GM15510 (cell line): ENCODE results near the gene MAPT.

Experiments used
- POLR2A ChIP-seq: IDR thresholded peaks from 3 replicates; pipeline ENCODE4 v1.6.1; 2011; ENCODE audit warnings: borderline replicate concordance; ENCODE audit not compliant: insufficient read length; ENCODE audit errors: extremely low read depth

MAPT gene

DNA sequence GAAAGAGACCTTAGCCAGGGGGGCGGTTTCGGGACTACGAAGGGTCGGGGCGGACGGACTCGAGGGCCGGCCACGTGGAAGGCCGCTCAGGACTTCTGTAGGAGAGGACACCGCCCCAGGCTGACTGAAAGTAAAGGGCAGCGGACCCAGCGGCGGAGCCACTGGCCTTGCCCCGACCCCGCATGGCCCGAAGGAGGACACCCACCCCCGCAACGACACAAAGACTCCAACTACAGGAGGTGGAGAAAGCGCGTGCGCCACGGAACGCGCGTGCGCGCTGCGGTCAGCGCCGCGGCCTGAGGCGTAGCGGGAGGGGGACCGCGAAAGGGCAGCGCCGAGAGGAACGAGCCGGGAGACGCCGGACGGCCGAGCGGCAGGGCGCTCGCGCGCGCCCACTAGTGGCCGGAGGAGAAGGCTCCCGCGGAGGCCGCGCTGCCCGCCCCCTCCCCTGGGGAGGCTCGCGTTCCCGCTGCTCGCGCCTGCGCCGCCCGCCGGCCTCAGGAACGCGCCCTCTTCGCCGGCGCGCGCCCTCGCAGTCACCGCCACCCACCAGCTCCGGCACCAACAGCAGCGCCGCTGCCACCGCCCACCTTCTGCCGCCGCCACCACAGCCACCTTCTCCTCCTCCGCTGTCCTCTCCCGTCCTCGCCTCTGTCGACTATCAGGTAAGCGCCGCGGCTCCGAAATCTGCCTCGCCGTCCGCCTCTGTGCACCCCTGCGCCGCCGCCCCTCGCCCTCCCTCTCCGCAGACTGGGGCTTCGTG is at the start of gene MAPT:
TSS of gene MAPT (plus strand) at position 533 of the 763 bp plus-strand sequence. CDS start 67,784 bp downstream, outside the sequence.
- TF ChIP-seq POLR2A: peak; percentile 31

DNA sequence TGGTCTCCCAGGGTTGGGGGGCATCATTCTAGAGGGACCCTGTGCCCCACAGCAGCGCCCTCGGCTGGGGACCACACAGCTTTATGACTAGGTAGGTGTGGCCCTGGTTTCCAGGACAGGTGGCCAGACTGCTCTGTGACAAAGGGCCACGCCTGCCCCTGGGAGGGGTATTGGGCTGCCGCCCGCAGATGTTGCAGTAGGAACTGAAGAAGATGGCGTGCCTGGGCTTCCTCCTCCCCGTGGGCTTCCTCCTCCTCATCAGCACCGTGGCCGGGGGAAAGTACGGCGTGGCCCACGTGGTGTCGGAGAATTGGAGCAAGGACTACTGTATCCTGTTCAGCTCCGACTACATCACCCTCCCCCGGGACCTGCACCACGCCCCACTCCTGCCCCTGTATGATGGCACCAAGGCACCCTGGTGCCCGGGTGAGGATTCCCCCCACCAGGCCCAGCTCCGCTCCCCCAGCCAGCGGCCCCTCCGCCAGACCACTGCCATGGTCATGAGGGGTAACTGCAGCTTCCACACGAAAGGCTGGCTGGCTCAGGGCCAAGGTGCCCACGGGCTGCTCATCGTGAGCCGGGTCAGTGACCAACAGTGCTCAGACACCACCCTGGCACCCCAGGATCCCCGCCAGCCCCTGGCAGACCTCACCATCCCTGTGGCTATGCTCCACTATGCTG is 49.5 kb upstream of the MAPT start, which contains the start of gene SPPL2C:
TSS of gene SPPL2C (plus strand) at position 187 of the 681 bp plus-strand sequence. CDS start at position 213, 26 bp downstream.
- no peak for TF ChIP-seq POLR2A

DNA sequence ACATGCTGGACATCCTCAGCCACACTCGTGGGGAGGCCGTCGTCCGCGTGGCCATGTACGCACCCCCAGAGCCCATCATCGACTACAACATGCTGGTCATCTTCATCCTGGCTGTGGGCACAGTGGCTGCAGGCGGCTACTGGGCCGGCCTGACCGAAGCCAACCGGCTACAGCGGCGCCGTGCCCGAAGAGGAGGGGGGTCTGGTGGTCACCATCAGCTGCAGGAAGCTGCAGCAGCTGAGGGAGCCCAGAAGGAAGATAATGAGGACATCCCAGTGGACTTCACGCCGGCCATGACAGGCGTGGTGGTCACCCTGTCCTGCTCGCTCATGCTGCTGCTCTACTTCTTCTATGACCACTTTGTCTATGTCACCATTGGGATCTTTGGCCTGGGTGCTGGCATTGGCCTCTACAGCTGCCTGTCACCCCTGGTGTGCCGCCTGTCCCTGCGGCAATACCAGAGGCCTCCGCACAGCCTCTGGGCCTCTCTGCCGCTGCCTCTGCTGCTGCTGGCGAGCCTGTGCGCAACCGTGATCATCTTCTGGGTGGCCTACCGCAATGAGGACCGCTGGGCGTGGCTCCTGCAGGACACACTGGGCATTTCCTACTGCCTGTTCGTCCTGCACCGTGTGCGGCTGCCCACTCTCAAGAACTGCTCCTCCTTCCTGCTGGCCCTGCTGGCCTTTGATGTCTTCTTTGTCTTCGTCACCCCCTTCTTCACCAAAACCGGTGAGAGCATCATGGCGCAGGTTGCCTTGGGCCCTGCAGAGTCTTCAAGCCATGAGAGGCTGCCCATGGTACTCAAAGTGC is 48.8 kb upstream of the MAPT start:
- no peak for TF ChIP-seq POLR2A

DNA sequence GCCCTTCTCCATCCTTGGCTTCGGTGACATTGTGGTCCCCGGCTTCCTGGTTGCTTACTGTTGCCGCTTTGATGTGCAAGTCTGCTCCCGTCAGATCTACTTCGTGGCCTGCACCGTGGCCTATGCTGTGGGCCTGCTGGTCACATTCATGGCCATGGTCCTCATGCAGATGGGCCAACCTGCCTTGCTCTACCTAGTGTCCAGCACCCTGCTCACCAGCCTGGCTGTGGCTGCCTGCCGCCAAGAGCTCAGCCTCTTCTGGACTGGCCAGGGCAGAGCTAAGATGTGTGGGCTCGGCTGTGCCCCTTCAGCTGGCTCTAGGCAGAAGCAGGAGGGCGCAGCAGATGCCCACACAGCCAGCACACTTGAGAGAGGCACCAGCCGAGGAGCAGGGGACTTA is 48.1 kb upstream of the MAPT start:
- no peak for TF ChIP-seq POLR2A

DNA sequence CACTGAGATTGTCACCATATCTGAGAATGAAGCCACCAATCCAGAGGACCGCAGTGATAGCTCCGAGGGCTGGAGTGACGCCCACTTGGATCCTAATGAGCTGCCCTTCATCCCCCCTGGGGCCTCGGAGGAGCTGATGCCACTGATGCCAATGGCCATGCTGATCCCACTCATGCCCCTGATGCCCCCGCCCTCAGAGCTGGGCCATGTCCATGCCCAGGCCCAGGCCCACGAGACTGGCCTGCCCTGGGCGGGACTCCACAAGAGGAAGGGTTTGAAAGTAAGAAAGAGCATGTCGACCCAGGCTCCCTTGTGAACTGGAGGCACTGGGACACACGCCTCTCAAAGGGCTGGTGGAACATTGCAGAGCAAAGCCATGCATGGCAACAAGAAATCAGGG is 47.7 kb upstream of the MAPT start:
- no peak for TF ChIP-seq POLR2A

DNA sequence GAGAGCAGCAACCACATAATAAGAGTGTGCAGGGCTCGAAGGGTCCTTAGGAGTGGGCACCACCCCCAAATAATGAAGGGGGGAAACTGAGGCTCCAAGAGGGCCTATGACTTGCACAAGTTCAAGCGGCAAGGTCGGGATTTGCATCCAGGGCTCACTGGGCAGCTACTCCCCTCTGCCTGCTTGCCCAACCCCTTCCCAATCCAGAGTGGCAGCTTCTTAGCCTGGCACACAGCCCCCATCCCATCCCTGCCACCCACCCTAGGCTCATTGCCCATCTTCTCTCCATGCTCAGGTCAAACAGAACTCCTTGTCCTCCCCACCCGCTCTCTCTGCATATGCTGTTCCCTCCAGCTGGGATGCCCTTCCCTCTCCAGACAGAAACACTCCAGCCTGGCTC is 47.3 kb upstream of the MAPT start:
- no peak for TF ChIP-seq POLR2A

DNA sequence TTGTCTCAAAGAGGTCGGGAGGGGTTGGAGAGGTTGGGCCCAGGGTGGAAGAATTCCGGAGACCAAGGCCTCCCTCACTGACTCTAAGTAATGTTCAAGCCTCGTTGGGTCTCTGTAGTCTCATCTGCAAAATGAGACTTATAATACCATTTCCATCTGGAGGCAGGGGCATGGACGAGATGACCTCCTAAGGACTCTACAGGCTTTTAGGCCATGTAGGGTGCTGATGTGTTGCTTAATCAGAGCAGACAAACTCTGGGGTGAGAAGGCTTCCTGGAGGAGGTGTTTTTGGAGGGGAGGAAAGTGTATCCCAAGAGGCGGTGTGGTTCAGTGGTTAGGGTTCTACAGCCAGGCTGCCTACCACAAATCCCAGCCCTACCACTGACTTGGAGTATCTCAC is 46.6 kb upstream of the MAPT start:
- no peak for TF ChIP-seq POLR2A

DNA sequence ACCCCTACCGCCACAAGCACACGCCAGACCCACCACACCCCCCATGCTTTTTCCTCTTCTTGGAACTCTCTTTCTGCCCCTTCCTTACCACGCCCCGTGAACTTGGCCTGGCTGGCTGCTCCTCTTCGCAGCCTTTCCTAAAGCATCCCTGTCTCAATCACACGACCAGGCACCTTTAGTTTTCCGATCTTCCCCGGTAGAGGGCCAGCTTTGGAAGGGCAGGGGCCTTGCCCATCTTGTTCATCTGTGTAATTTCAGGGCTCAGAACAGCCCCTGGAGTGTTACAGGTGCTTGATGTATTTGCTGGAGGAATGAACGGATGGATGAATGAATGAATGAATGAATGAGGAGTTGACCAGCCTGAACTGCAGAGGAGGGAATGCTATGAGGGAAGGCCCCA is 45.9 kb upstream of the MAPT start:
- TF ChIP-seq POLR2A: no peak

DNA sequence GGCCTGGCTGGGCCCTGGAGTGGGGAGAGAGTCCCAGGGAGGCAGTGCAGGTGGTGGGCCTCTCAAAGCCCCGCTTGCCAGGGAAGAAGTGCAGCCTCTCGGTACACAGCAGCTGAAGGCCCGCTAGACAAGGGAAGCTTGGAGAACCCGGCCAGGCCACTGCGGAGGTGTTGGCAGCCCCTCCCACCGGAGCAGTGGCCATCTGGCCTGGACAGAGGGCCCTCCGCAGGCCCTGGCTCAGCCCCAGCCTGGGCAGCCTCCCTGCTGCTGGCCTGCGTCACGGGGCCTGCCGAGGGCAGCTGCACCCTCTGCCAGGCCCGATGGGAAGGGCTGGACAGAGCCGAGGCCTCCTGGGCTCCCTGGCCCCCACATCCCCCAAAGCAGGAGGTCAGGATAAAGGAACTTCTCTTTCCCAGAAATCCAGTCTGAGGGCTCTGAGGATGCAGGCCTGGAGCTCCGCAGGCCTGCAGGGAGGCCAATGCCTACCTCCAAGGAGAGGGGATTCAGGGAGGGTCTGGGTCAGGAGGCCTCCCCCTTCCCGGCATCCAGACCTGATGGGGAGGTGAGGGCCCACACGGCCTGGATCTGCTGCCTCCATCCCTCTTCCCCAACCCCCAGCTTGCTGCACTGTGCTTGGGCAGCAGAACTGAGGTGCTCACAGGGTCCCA is 45.4 kb upstream of the MAPT start:
- TF ChIP-seq POLR2A: no peak

DNA sequence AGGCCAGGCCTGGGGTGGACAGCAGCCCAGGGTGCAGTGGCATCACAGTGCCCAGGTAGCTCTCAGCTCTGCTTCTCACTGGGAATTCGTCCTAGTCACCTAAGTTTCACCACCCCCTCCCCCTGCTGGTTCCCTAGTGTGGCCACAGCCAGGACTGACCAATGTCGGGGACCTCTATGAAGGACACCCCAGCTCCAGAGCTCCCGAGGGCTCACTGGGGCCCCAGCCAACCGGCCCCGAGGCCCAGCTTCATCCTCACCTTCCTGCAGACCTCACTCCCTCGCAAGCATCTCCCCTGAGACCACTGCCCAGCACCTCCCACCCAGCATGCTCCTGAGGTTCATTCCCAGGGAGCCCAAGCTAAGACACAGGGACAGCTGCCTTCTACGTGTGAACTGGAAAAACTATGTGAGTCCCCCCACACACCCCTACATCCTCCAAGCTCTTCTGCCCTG is 44.8 kb upstream of the MAPT start:
- no peak for TF ChIP-seq POLR2A

DNA sequence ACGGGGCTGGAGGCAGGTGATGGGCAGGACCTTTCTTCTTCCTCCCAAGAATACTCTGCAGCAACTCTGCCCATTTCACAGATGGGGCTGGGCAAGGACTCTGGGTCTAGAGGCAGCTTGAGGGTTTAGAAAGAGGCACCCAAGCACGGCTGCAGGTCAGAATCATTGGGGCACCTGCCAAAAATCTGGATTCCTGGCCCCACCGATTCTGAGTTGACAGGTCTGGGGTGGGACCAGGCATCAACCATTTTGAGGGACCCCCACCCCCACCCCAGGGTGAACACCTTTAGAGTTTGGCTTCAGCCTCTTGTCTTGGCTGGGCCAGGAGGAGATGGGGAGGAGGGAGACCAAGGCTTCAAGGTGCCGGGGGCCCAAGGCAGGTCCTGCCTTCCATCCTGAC is 44.3 kb upstream of the MAPT start:
- TF ChIP-seq POLR2A: no peak

DNA sequence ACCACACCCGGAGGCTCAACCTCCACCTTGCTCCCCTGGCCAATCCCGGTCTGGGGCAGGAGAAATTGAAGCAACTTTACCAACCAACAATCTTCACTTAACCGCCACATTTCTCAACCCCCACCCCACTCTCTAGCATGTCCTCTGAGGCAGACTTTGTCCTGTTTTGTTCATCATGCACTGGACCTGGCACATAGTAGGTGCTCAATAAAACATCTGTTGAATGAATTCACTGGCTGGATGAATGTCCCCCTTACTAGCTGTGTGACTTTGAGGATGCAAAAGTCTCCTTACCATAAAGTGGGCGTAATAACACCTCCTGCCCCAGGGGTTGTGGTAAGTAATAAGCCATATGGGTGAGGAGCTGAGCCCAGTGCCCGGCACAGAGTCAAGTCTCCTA is 43.9 kb upstream of the MAPT start:
- TF ChIP-seq POLR2A: no peak

DNA sequence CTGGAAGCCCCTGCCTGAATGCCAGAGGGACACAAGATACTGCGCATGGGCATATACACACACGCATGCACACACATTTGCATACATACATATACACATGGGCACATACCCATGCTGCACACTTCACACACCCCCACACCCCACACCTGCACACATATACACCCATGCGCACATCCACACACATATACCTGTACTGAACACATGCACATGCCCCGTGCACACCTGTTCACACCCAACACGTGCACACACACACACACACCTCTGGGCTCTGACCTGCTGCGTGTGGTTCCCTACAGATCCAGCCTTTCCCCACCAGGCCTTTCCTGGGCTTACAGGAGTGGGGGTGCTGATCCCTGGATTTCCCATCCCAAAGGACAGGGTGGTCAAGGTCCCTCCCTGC is 43.3 kb upstream of the MAPT start:
- TF ChIP-seq POLR2A: no peak

DNA sequence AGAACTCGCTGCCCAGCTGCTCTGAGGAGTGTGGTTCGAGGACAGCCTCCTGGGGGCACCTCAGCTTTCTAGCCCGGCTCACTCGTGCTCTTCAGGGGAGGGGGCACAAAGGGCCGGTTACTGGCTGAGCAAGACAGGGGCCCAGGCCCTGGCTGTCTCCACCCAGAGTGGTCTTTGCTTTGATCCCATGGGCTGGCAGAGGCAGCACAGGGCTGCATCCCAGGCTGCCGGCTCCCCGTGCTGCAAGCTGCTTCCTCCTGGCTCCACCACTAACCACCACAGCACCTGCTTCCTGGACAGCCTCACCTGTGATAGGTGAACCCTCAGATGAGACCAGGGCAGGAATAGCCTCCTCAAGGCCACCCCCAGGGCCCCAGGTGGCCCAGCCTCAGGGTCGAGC is 42.9 kb upstream of the MAPT start:
- no peak for TF ChIP-seq POLR2A

DNA sequence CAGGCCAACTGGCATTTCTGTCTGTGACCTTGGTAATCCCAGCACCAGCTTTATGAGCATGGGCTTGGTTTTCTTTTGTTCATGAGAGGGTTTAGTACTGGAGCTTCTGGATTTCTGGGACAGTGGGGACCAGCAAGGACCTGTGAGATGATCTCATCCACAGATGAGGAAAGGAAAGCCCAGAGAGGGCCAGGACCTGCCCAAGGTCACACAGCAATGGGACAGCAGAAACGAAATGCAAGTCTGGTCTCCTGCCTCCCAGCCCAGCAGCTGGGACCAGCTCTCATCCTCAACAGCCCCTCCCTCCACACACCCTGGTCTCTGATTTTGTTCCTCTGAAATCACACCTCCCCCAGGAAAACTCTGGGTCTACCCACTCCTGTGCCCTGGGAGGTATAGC is 42.5 kb upstream of the MAPT start:
- TF ChIP-seq POLR2A: no peak

DNA sequence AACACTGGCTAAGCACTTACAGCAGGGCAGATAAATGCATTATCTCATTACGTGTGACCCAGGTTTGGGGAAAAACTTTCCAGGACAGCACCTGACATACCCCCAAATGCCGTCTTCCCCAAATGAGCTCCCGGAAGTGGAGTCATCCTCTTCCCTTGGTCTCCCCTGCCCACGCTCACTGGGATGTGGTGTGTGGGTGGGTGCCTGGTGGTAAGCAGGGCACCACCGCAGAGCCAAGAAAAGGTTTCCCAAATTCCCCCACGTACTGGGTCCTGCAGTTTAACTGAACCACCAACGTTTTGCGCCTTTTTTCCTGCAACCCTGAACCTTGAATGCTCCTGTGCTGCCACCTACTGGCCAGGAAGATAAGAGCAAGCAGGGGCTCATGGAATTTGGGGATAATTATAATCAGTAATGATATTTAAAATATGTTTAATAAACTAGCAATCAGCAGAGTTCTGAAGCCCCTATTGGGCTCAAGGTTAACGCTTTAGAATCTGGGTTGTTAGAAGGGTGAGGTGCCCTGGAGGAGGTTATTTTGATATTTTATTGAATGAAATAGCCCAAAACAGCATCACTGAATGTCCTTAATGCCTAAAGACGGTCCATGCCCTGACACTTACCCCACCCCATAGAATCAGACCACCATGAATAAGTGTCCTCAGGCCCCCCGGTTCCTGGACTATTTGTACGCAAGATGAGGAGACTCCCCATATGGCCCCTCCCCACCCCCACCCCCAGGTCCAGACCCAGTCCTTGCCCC is 41.6 kb upstream of the MAPT start:
- TF ChIP-seq POLR2A: no peak
